RPMI7951 (cell line): ENCODE results near the gene OTOG. TPM values are rescaled to one million over a fixed set of nuclear protein-coding genes. Genes with fewer than 3 reads are reported as not detected.

ENCODE experiments used
- DNase-seq: peaks from one replicate; pipeline ENCODE4 v3.0.0-alpha.2; 2012; ENCODE audit warnings: low read depth
- total RNA-seq: library from RNA; depleted of rRNA; stranded (reverse); fragments of >200 nt; shearing (Covaris generic); gene quantifications from 2 replicates; pipeline ENCODE4 v1.2.3, GENCODE V29; 2014; rRNA removed

Gene OTOG, protein sequence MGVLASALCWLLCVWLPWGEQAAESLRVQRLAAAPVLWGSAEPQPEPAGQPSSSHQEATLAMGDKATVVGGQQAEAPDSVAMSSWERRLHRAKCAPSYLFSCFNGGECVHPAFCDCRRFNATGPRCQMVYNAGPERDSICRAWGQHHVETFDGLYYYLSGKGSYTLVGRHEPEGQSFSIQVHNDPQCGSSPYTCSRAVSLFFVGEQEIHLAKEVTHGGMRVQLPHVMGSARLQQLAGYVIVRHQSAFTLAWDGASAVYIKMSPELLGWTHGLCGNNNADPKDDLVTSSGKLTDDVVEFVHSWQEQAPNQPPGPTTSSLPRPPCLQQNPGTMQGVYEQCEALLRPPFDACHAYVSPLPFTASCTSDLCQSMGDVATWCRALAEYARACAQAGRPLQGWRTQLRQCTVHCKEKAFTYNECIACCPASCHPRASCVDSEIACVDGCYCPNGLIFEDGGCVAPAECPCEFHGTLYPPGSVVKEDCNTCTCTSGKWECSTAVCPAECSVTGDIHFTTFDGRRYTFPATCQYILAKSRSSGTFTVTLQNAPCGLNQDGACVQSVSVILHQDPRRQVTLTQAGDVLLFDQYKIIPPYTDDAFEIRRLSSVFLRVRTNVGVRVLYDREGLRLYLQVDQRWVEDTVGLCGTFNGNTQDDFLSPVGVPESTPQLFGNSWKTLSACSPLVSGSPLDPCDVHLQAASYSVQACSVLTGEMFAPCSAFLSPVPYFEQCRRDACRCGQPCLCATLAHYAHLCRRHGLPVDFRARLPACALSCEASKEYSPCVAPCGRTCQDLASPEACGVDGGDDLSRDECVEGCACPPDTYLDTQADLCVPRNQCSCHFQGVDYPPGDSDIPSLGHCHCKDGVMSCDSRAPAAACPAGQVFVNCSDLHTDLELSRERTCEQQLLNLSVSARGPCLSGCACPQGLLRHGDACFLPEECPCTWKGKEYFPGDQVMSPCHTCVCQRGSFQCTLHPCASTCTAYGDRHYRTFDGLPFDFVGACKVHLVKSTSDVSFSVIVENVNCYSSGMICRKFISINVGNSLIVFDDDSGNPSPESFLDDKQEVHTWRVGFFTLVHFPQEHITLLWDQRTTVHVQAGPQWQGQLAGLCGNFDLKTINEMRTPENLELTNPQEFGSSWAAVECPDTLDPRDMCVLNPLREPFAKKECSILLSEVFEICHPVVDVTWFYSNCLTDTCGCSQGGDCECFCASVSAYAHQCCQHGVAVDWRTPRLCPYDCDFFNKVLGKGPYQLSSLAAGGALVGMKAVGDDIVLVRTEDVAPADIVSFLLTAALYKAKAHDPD (N-terminal part only)
- not detected in 2 replicates for total RNA-seq

GRCh38 chr11:17547051-17547577 is at the start of gene OTOG:
Gene OTOG, plus strand, starts transcription at chr11:17547259. Its CDS starts 114 bp downstream, at chr11:17547373.
- DNase-seq, result no peak

DNA sequence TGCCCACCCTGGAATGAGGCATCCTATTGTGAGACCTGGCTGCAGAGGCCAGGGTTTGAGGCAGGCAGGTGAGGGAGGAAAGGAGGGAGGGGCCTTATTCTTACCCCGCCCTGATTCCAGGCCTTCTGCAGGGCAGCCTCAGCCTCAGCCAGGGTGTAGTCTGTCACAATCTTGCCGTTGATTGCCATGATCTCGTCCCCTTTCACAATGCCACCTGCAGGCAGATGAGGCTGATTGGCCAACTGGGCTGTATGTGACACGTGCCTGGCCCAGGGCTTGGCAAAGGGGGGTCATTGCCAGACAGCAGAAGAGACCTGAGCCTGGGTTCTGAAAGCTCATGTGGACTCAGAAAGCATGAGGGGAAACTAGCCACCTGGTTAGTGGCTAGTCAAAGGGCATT is 49.0 kb upstream of the OTOG start:
- DNase-seq, result no peak

- no peak for DNase-seq
Measured at GRCh38 chr11:17498475-17498874, 48.6 kb upstream of the OTOG start.

DNA sequence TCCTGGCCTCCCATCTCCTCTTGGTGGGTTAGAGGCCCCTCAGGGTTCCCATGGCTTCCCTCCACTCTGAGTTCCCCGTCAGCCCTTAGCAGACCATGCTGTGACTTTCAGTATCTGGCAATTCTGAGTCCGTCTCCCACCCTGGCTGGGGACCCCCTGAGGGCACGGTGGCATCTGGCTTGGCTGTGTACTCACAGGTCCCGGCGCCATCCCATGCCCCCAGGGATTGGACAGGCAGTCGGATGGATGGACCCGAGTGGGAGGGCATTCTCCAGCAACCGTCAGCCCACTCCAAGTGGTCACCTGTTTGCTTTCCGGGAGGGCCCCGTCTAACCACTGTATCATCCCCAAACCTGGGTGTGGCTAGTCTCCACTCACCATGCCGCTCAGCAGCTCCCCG is 46.4 kb upstream of the OTOG start:
- DNase-seq, result no peak

DNA sequence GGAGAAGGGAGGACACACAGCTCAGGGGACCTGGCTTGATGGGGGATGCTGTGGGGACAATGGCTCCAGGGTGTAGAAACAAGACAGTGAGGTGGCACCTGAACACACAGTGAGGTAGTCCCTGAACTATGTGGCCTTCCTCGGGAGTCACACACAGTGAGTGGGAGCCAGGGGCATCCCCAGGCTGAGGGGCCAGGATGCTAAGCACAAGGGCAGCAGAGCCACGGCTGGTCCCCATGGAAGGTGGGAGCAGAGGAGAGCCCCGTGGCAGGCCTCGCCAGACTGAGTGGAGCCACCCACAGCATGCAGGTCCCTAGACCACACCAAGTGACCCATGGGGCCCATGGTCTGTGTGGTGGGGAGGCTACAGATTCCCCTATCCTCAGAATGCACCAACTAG is 44.4 kb upstream of the OTOG start:
- DNase-seq, result no peak

GRCh38 chr11:17504330-17505107 is 42.5 kb upstream of the OTOG start:
- peak; percentile 43 for DNase-seq

- DNase-seq, result no peak
Measured at GRCh38 chr11:17505146-17505545, 41.9 kb upstream of the OTOG start.

DNA sequence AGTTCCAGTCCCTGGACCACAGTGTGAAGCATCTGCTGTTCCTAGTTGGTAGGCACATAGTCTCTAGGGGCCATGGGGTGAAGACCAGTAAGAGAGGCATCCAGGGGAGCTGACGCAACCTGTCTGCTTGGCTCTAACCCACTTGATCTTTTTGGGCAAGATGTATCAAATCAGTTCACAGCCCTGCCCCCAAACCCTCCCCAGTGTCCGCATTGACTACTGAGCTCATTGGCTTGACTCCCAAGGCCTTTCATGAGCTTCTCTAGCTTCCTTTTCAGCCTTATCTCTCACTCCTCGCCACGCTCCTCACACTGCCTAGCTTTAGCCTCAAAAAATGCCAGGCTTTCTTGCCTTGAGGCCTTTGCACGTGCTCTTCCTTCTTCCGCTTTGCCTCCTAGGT is 40.7 kb upstream of the OTOG start:
- DNase-seq, result no peak

GRCh38 chr11:17506942-17507341 is 40.1 kb upstream of the OTOG start:
- no peak for DNase-seq

DNA sequence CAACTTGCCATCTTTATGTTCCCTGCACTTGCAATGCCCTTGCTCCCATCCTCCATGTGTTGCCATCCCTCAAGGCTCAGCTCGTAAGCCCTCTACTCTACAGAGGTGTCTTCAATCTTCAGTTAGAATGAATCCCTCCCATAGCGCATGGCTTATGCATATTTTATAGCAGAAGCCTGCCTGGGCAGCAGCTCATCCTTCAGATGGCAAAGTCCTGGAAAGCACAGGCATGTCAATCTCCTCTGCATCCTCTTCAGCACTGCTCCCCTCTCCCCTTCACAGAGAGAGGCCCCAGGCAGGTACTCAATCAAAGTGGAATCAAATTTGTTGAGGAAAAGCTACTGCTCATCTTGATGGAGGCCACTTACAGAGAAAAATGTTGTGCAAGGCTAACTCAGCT is 39.3 kb upstream of the OTOG start:
- no peak for DNase-seq

- no peak for DNase-seq
Measured at GRCh38 chr11:17508306-17508705, 38.8 kb upstream of the OTOG start.

DNA sequence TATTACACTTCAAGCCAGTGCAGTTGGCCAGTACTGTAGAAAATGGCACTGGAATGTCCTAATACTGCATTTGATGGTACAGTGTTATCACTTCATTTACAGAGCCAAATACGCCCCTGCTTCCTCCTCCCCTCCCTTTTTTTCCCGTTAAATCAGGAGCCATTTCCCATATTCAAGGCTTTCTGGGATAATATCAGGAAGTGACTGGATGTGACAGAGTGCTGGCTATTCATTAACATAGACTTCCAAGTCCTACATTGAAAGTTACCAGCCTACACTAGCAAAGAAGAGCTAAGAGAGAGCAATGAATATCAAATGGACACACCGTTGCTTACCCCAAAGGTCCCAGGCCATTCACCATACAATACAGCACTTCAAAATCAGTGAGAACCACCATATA is 38.3 kb upstream of the OTOG start:
- DNase-seq, result no peak

- no peak for DNase-seq
Measured at GRCh38 chr11:17510507-17511206, 36.4 kb upstream of the OTOG start.

- DNase-seq, result no peak
Measured at GRCh38 chr11:17511571-17511970, 35.5 kb upstream of the OTOG start.

- DNase-seq, result no peak
Measured at GRCh38 chr11:17512101-17512500, 35.0 kb upstream of the OTOG start.

DNA sequence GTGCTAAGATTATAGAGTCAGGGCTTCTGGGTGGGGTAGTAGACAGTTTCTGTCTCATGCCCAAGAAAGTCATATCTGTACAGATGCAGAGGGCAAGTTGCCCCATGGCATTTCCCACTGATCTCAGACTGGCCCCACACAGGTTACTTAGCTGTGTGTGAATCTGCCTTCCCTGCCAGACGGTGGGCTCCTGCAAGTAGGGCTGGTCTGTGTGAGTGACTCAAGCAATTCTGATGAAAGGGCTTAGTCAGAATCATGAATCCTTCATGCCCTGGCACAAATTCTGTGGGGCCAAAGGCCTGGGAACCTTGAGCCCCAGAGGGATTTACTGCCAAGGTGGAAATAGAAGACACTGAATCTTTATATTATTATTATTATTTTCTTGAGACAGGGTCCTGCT is 33.2 kb upstream of the OTOG start:
- no peak for DNase-seq

GRCh38 chr11:17514476-17514875 is 32.6 kb upstream of the OTOG start:
- no peak for DNase-seq

DNA sequence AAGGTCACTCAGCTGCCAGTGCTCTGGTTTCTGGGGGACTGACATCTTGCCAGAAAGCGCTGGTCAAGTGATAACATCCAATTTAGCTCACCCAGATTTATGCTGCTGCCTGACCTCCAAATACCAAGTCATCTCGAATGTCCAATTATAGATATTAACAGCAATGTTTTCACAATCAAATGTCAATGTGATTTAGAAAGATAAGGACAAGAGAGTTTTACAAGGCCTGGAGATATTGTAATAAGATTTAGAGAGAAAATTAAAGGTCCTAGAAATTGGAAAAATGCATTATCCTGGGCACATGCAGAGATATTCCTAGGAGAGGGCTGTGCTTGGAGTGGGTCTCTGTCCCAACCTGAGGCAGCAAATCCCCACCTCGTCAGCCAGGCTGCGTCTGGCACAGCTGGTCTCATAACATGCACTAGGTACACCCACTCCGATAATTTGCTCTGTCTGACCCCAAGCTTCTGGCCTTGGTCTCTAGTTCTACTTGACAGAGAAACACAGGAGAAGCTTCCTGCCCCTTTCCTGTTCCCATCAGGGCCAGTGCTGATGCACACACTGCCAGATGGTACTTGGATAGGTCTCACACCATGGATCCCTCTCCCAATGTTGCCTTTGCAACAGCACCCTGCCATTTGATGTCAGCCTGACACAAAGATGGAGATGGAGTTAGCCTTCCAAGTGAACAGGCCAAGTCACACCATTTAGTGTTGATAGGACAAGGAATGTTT is 31.4 kb upstream of the OTOG start:
- DNase-seq, result no peak

DNA sequence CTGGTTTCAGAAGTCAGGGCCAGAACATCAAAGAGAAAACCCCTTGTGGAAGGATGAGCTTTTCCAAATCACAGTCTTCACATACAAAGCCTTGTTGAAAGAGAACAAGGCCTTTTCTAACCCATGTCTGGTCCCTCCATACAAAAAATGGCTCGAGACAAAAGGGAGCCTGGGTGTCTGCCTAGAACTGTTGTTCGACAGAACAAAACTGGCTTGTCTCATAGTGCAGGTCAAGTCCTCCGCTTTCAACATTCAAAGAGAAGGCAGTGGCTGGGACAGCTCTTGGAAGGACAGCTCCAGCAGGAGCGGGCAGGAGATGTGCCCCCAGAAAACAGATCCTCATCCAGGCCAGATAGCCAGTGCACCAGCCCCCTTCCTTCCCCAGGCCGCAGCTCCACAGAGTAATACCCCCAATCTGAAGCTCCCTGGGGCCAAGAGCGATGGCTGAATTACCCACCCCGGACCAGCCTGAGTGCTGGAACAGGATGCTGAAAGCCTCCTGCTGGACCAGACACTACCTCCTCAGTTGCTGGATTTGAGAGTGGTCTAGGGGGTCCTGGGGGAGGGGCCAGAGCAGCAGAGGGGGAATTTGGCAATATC is 30.4 kb upstream of the OTOG start:
- DNase-seq, result no peak
